HCT116 (cell line): ENCODE measurements around the gene ZBTB20. TPM values are rescaled to one million over a fixed set of nuclear protein-coding genes. Genes with fewer than 3 reads are reported as not detected.

Experiments used
- ATAC-seq: fragments of 200-7000 bp; cut with Tn5 transposase; 2 replicates; pipeline ENCODE4 v1.9.1; 2020; ENCODE audit warnings: mild to moderate bottlenecking, moderate library complexity
- BruUV-seq: library from RNA; stranded (reverse); fragments of 400-500 nt; replicated peaks from 2 replicates; lab custom pipeline; 2021; lab: Mats Ljungman, UMichigan
- CTCF ChIA-PET: fragments of 300-600 bp; sonication (Branson Sonifier 250); formaldehyde crosslinking; loops from one replicate; lab custom pipeline; 2021; ENCODE audit warnings: antibody characterized with exemption; lab: Charles Lee
- POLR2A ChIA-PET: fragments of 300-600, 350-600 bp; sonication (Branson Sonifier 250); formaldehyde crosslinking; loops from one replicate; lab custom pipeline; 2021; ENCODE audit warnings: antibody characterized with exemption; lab: Charles Lee
- RAD21 ChIA-PET, 2 experiments: fragments of 300-600 bp; sonication (Branson Sonifier 250); formaldehyde crosslinking; loops; one replicate each; lab custom pipeline; 2023; ENCODE audit warnings: low total read pairs in 2 of 2; ENCODE audit not compliant: uncharacterized antibody in 2 of 2, unreplicated experiment in 2 of 2, low non-redundant PET in 1 of 2; lab: Charles Lee
- DNase-seq: peaks from one replicate; pipeline ENCODE4 v3.0.0-alpha.2; 2010; ENCODE audit warnings: low read depth, low spot score
- H2AFZ ChIP-seq: fragments of 200-600 bp; shearing (Covaris generic), sonication (generic); 2 replicates; pipeline ENCODE4 v1.6.1; 2017; ENCODE audit warnings: low read depth, mixed run types, mixed read lengths, antibody characterized with exemption, low read length; ENCODE audit not compliant: poor library complexity, severe bottlenecking
- H3K27ac ChIP-seq: 2 replicates; pipeline ENCODE4 v1.5.1; 2012; ENCODE audit warnings: low read depth, low read length
- H3K27me3 ChIP-seq: fragments of 200-600 bp; sonication (generic); 2 replicates; pipeline ENCODE4 v1.6.1; 2016; ENCODE audit warnings: mixed run types, low read length, mixed read lengths; ENCODE audit not compliant: insufficient read depth
- H3K36me3 ChIP-seq, 2 experiments: fragments of 200-500 bp in 1 of 2; fragments of 200-600 bp in 1 of 2; sonication (Bioruptor generic) in 1 of 2; sonication (generic) in 1 of 2; 2 replicates each; pipeline versions ENCODE4 v1.5.1 to v1.6.1; 2014 to 2016; ENCODE audit warnings: low read length in 2 of 2, inconsistent platforms in 1 of 2, mixed read lengths in 1 of 2, mixed run types in 1 of 2; ENCODE audit not compliant: insufficient read depth in 2 of 2, control insufficient read depth in 1 of 2
- H3K4me1 ChIP-seq, 2 experiments: fragments of 200-600 bp in 1 of 2; sonication (generic) in 1 of 2; 2 replicates each; pipeline versions ENCODE4 v1.5.1 to v1.6.1; 2012 to 2017; ENCODE audit warnings: low read length in 2 of 2, inconsistent platforms in 1 of 2, mild to moderate bottlenecking in 1 of 2, mixed read lengths in 1 of 2, mixed run types in 1 of 2, moderate library complexity in 1 of 2; ENCODE audit not compliant: insufficient read depth in 2 of 2, control insufficient read depth in 1 of 2
- H3K4me2 ChIP-seq: fragments of 200-600 bp; sonication (generic); 2 replicates; pipeline ENCODE4 v1.6.1; 2017; ENCODE audit warnings: mixed run types, low read length, mixed read lengths
- H3K4me3 ChIP-seq, 2 experiments: fragments of 200-600 bp in 1 of 2; sonication (generic) in 1 of 2; replicated peaks in 1 of 2; 2 replicates each; pipeline ENCODE4 v1.5.1; 2011 to 2016; ENCODE audit warnings: low read length in 2 of 2, control low read depth in 1 of 2, low read depth in 1 of 2, mild to moderate bottlenecking in 1 of 2, mixed read lengths in 1 of 2, mixed run types in 1 of 2
- H3K79me2 ChIP-seq: fragments of 200-600 bp; sonication (generic); 2 replicates; pipeline ENCODE4 v1.6.1; 2017; ENCODE audit warnings: mild to moderate bottlenecking, mixed run types, low read length, moderate library complexity, mixed read lengths; ENCODE audit not compliant: insufficient read depth
- H3K9ac ChIP-seq: fragments of 200-600 bp; sonication (generic); 2 replicates; pipeline ENCODE4 v1.6.1; 2016; ENCODE audit warnings: low read length, mixed read lengths
- H3K9me2 ChIP-seq: fragments of 200-600 bp; sonication (generic), shearing (Covaris generic); 2 replicates; pipeline ENCODE4 v1.6.1; 2017; ENCODE audit warnings: mixed run types, mild to moderate bottlenecking, moderate library complexity; ENCODE audit not compliant: insufficient read depth
- H3K9me3 ChIP-seq, 2 experiments: fragments of 200-500 bp in 1 of 2; fragments of 200-600 bp in 1 of 2; sonication (Bioruptor generic) in 1 of 2; sonication (generic) in 1 of 2; 2 replicates each; pipeline ENCODE4 v1.6.1; 2014 to 2017; ENCODE audit warnings: low read length in 2 of 2, mixed read lengths in 2 of 2, inconsistent platforms in 1 of 2, low read depth in 1 of 2, mild to moderate bottlenecking in 1 of 2, mixed run types in 1 of 2, moderate library complexity in 1 of 2; ENCODE audit not compliant: control insufficient read depth in 1 of 2, insufficient read depth in 1 of 2
- H4K20me1 ChIP-seq: fragments of 200-600 bp; sonication (generic), shearing (Covaris generic); 2 replicates; pipeline ENCODE4 v1.6.1; 2017; ENCODE audit warnings: mixed run types, mild to moderate bottlenecking, moderate library complexity; ENCODE audit not compliant: insufficient read depth
- ATF3 ChIP-seq: IDR thresholded peaks from 2 replicates; pipeline ENCODE4 v1.6.1; 2012
- CEBPB ChIP-seq: IDR thresholded peaks from 2 replicates; pipeline ENCODE4 v1.6.1; 2012; ENCODE audit warnings: low read depth
- EGR1 ChIP-seq: IDR thresholded peaks from 2 replicates; pipeline ENCODE4 v1.6.1; 2012; ENCODE audit warnings: low read depth
- EZH2 ChIP-seq: fragments of 200-600 bp; sonication (generic); IDR thresholded peaks from 2 replicates; pipeline ENCODE4 v1.6.1; 2017; ENCODE audit warnings: antibody characterized with exemption, mixed run types
- FOSL1 ChIP-seq: IDR thresholded peaks from 2 replicates; pipeline ENCODE4 v1.6.1; 2012; ENCODE audit warnings: low read depth
- JUND ChIP-seq: IDR thresholded peaks from 2 replicates; pipeline ENCODE4 v1.6.1; 2012
- POLR2AphosphoS5 ChIP-seq: IDR thresholded peaks from 2 replicates; pipeline ENCODE4 v1.6.1; 2011; ENCODE audit warnings: mild to moderate bottlenecking, low read depth, low read length, moderate library complexity
- REST ChIP-seq: IDR thresholded peaks from 2 replicates; pipeline ENCODE4 v1.6.1; 2012; ENCODE audit warnings: low read depth
- SIN3A ChIP-seq: IDR thresholded peaks from 2 replicates; pipeline ENCODE4 v1.6.1; 2012; ENCODE audit warnings: low read depth
- SP1 ChIP-seq: IDR thresholded peaks from 2 replicates; pipeline ENCODE4 v1.6.1; 2012; ENCODE audit warnings: low read depth
- TCF7L2 ChIP-seq: IDR thresholded peaks from 2 replicates; pipeline ENCODE4 v1.7.0; 2011; ENCODE audit warnings: borderline replicate concordance, inconsistent platforms; ENCODE audit not compliant: insufficient read depth, insufficient read length; ENCODE audit errors: extremely low read depth
- ZBTB33 ChIP-seq: IDR thresholded peaks from 2 replicates; pipeline ENCODE4 v1.6.1; 2011; ENCODE audit warnings: mild to moderate bottlenecking, low read length, moderate library complexity; ENCODE audit not compliant: insufficient replicate concordance; ENCODE audit errors: extremely low read depth
- ZNF274 ChIP-seq: fragments of 200-500 bp; sonication (Bioruptor generic); IDR thresholded peaks from 2 replicates; pipeline ENCODE4 v1.6.1; 2014; ENCODE audit warnings: mild to moderate bottlenecking, low read depth, low read length, inconsistent platforms
- intact Hi-C: fragments of 100-400 bp; cut with micrococcal nuclease; formaldehyde crosslinking; loops from 2 replicates; pipeline ENCODE4 v1.10.0; 2022
- total RNA-seq: library from RNA; stranded (reverse); gene quantifications from one replicate; pipeline ENCODE4 v1.2.1, GENCODE V29; 2021; ENCODE audit not compliant: unreplicated experiment

Gene ZBTB20
- total RNA-seq, 1 experiment from 2014 or later = 42.1 TPM

DNA sequence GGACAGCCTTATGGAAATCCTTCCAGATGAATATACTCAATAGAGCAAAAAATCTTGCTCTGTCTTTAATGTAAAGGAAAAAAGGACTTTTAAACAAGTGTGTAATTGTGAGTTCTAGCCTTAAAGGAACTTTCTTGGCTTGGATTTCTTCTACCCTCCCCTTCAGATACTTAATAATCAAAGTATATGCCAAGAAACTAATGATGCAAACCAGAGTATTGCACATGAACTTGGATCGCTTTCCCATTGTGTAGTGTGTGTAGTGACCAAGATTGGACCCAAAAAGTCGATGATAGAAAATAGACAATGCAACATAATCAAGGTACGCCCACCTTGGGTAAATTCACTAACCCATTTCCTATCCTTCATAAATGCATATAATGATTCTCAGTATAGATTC, 729.4 kb downstream of the ZBTB20 start:
- ATAC-seq = no peak
- DNase-seq = no peak
- no peaks in the 10 kb centered on the region for H3K27me3 ChIP-seq
- H3K9me3 ChIP-seq = no peaks in the 10 kb centered on the region
- POLR2A ChIA-PET = no interaction called here
- H3K9me2 ChIP-seq = no peaks in the 10 kb centered on the region
- H3K27ac ChIP-seq = no peak overlapping the region
- H3K36me3 ChIP-seq = no peaks in the 10 kb centered on the region
- CTCF ChIA-PET = interaction anchor here (1.5 to 1.8 kb wide), 6 partner anchors 10 to 34 kb away, joined by 4 to 49 read pairs (median 10); no protein-coding TSS in a partner anchor
- no peaks in the 10 kb centered on the region for H4K20me1 ChIP-seq
- H3K4me2 ChIP-seq = no peak overlapping the region
- intact Hi-C loops = loop anchor here (2.0 kb wide), 1 partner anchor 33 kb away; no protein-coding TSS in a partner anchor
- RAD21 ChIA-PET = no interaction called here
- H3K4me3 ChIP-seq = no peak overlapping the region
- H3K79me2 ChIP-seq = peaks cover 96% of the 10 kb centered on the region
- no TSS peak for BruUV-seq
- H3K4me1 ChIP-seq = peaks cover 20 to 62% of the 10 kb centered on the region in 2 experiments
- H3K9ac ChIP-seq = no peak overlapping the region
- TF ChIP-seq ATF3 (no peak), SP1 (no peak), ZNF274 (no peak), EGR1 (no peak), SIN3A (no peak), TCF7L2 (no peak), FOSL1 (no peak), JUND (no peak), CEBPB (no peak), POLR2AphosphoS5 (no peak), REST (no peak), ZBTB33 (no peak), EZH2 (no peak)
- TF ChIP-seq, all 23 proteins: peak for 0
- H2AFZ ChIP-seq = no peak overlapping the region
